Measurements from ENCODE around the gene GOLGA6L25. TPM values are rescaled to one million over a fixed set of nuclear protein-coding genes. Genes with fewer than 3 reads are reported as not detected.
"Not testable (repeated sequence)": the region's sequence is repeated elsewhere in the genome, so short reads cannot be mapped to it uniquely, and the experiment has no call there.

Gene GOLGA6L25, protein sequence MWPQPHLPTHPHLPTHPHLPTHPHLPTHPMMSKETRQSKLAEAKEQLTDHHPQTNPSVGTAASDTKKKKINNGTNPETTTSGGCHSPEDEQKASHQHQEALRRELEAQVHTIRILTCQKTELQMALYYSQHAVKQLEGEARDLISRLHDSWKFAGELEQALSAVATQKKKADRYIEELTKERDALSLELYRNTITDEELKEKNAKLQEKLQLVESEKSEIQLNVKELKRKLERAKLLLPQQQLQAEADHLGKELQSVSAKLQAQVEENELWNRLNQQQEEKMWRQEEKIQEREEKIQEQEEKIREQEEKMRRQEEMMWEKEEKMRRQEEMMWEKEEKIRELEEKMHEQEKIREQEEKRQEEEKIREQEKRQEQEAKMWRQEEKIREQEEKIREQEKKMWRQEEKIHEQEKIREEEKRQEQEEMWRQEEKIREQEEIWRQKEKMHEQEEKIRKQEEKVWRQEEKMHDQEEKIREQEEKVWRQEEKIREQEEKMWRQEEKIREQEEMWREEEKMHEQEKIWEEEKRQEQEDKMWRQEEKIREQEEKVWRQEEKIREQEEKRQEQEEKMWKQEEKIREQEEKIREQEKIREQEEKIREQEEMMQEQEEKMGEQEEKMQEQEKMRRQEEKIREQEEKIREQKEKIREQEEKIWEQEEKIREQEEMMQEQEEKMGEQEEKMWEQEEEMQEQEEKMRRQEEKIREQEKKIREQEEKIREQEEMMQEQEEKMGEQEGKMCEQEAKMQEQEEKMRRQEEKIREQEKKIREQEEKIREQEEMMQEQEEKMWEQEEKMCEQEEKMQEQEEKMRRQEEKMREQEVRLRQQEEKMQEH
- not detected in 2 replicates for total RNA-seq

DNA sequence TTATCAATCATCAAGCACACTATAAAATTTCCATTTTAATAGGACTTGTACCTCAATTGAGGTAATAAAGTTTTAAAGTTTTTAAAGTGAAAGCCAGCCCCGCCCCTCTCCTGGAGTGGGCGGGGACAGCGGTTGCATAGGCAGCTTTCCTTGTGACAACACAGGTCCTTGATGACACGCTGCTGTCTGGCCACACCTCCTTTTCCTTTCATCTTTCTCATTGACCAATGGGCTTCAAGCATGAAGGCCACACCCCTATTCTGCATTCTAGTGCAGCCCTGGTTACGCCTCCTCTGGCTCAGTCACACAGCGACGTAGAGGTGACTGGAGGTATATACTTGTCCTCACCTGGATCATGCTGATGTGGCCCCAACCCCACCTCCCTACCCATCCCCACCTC is at the start of gene GOLGA6L25:
GOLGA6L25 (plus strand) TSS at position 301 of the 400 bp plus-strand sequence; CDS start at position 362, 61 bp downstream.
- intact Hi-C loops (cut with micrococcal nuclease); POLR2A ChIA-PET; H3K27me3 Mint-ChIP-seq; CTCF ChIA-PET; ATAC-seq (ENCODE audit: low read depth); H3K27ac Mint-ChIP-seq; H3K4me1 Mint-ChIP-seq; DNase-seq; H3K9me3 Mint-ChIP-seq; H3K4me3 Mint-ChIP-seq; H3K36me3 Mint-ChIP-seq (ENCODE audit: low read depth): not testable (repeated sequence)

DNA sequence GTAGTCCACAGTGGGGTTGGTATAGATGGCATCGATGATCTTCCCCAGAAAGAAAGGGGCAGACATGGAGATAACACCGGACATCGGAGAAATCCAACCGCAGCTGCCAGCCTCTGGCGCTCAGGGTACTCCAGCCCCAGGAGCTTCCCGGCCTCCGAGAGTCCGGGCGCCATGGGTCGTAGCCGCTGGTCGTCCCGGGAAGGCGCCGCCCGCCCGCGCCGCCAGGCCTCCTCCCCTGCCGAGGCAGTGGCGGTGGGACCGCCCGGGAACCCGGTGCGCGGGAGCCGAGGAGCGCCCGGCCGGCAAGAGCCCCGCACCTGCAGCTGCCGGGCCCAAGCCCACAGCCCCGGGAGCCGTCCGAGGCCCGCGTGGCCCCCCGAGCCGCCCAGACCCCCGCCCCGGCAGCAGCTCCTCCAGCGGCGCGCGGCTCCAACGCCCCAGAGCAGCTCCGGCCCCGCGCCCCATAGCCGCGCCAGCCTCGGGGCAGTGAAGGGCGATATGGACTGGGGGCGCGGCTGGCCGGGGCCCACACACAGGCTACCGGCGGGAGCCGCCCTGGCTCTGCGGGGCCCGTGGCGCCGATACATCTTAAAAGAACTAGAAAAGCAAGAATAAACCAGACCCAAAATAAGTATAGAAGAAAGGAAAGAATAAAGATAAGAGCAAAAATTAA is 45.0 kb upstream of the GOLGA6L25 start:
- H3K4me1 Mint-ChIP-seq; H3K36me3 Mint-ChIP-seq (ENCODE audit: low read depth); CTCF ChIA-PET; H3K9me3 Mint-ChIP-seq; intact Hi-C loops (cut with micrococcal nuclease); H3K27ac Mint-ChIP-seq; H3K4me3 Mint-ChIP-seq; ATAC-seq (ENCODE audit: low read depth); DNase-seq; POLR2A ChIA-PET; H3K27me3 Mint-ChIP-seq: not testable (repeated sequence)

DNA sequence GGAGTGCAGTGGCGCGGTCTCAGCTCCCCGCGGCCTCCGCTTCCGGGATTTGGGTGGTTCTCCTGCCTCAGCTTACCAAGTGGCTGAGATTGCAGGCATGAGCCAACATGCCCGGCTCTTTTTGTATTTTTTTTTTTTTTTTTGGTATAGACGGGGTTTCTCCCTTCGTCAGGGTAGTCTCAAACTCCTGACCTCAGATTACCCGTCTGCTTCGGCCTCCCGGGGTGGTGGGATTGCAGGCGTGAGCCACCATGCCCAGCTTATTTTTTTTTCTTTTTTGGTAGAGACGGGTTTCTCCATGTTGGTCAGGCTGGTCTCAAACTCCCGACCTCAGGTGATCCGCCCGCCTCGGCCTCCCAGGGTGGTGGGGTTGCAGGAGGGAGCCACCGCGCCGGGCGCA is 39.2 kb upstream of the GOLGA6L25 start:
- H3K27me3 Mint-ChIP-seq; H3K36me3 Mint-ChIP-seq (ENCODE audit: low read depth); intact Hi-C loops (cut with micrococcal nuclease); DNase-seq; H3K9me3 Mint-ChIP-seq; H3K4me1 Mint-ChIP-seq; CTCF ChIA-PET; POLR2A ChIA-PET; H3K4me3 Mint-ChIP-seq; H3K27ac Mint-ChIP-seq; ATAC-seq (ENCODE audit: low read depth): not testable (repeated sequence)

DNA sequence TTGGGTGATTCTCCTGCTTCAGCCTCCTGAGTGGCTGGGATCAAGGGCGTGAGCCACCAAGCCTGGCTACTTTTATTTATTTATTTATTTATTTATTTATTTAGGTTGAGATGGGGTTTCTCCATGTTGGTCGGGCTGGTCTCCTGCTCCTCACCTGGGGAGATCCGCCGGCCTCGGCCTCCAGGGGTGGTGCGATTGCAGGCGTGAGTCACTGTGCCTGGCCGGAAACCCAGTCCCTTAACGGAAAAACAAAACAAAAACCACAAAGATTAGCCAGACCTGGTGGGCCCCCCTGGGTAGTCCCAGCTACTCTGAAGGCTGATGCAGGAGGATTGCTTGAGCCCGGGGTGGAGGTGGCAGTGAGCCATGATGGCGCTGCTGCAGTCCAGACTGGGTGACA is 38.2 kb upstream of the GOLGA6L25 start:
- H3K9me3 Mint-ChIP-seq; H3K4me1 Mint-ChIP-seq; intact Hi-C loops (cut with micrococcal nuclease); DNase-seq; CTCF ChIA-PET; H3K27me3 Mint-ChIP-seq; H3K36me3 Mint-ChIP-seq (ENCODE audit: low read depth); POLR2A ChIA-PET; H3K4me3 Mint-ChIP-seq; H3K27ac Mint-ChIP-seq; ATAC-seq (ENCODE audit: low read depth): not testable (repeated sequence)

DNA sequence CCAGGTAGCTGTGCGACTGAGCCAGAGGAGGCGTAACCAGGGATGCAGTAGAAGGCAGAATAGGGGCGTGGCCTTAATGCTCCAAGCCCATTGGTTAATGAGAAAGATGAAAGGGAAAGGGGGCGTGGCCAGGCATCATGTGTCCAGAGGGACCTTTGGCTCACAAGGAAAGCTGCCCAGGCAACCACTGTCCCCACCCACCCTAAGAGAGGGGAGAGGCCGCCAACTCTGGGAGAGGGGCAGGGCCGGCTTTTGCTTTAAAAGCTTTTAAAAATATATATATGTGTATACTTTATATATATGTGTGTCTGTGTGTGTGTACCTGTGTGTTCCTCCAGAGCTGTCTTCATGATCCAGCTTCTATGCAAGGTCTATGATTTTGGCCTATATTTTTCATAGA is 20.4 kb upstream of the GOLGA6L25 start, which contains the start of gene GOLGA8G:
GOLGA8G (minus strand) TSS at position 18 of the 400 bp plus-strand sequence. CDS start 62 bp downstream, outside the sequence.
- DNase-seq; POLR2A ChIA-PET; CTCF ChIA-PET; intact Hi-C loops (cut with micrococcal nuclease); H3K9me3 Mint-ChIP-seq; H3K27me3 Mint-ChIP-seq; H3K4me3 Mint-ChIP-seq; ATAC-seq (ENCODE audit: low read depth); H3K27ac Mint-ChIP-seq; H3K4me1 Mint-ChIP-seq; H3K36me3 Mint-ChIP-seq (ENCODE audit: low read depth): not testable (repeated sequence)

- H3K36me3 Mint-ChIP-seq (ENCODE audit: low read depth); H3K4me3 Mint-ChIP-seq; H3K27me3 Mint-ChIP-seq; intact Hi-C loops (cut with micrococcal nuclease); H3K27ac Mint-ChIP-seq; ATAC-seq (ENCODE audit: low read depth); H3K4me1 Mint-ChIP-seq; CTCF ChIA-PET; DNase-seq; POLR2A ChIA-PET; H3K9me3 Mint-ChIP-seq: not testable (repeated sequence)
These were observed 20.0 kb downstream of the GOLGA6L25 start for GRCh38 chr15:28573351-28573750.

DNA sequence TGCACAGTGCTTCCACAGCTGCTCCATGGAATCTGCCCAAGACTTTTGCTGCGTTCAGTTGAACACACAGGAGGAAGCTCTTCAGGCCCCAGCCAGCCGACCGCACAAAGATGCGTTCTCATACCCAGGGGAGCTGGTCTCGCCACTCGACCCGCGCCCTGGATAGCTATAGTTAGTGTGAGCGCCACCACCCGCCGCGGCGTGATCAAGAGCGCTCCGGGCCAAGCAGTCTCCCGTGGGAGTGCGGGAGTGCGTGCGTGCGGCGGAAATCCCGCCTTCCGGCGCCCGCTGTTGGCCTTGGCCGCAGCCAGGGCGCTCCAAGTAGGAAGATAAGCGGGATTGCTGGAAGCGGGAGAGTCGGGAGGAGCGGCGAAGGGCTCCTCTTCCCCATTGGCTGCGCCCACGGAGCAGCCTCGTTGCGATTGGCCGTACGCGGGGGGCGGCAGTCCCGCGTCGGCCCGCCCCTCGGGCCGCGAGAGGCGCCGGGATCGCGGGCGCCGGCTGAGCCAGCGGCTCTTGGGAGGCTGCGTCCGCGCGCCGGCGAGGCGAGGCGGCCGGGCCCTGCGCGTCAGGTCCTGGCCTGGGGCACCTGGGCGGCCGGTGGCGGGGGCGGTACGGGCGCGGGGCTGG is 35.7 kb downstream of the GOLGA6L25 start:
- intact Hi-C loops (cut with micrococcal nuclease); H3K9me3 Mint-ChIP-seq; H3K4me1 Mint-ChIP-seq; H3K27ac Mint-ChIP-seq; POLR2A ChIA-PET; H3K36me3 Mint-ChIP-seq (ENCODE audit: low read depth); DNase-seq; H3K4me3 Mint-ChIP-seq; H3K27me3 Mint-ChIP-seq; CTCF ChIA-PET: not testable (repeated sequence)
- ATAC-seq (ENCODE audit: low read depth), result peak; percentile 70

- POLR2A ChIA-PET; H3K9me3 Mint-ChIP-seq; H3K27me3 Mint-ChIP-seq; intact Hi-C loops (cut with micrococcal nuclease); CTCF ChIA-PET; H3K36me3 Mint-ChIP-seq (ENCODE audit: low read depth); ATAC-seq (ENCODE audit: low read depth); DNase-seq; H3K4me1 Mint-ChIP-seq: not testable (repeated sequence)
- Mint-ChIP-seq H3K27ac (peak overlapping the region; percentile 54), H3K4me3 (peak overlapping the region; percentile 84)
These were observed 36.4 kb downstream of the GOLGA6L25 start for GRCh38 chr15:28589769-28590168.

- DNase-seq; CTCF ChIA-PET; POLR2A ChIA-PET; H3K36me3 Mint-ChIP-seq (ENCODE audit: low read depth); H3K9me3 Mint-ChIP-seq; H3K27ac Mint-ChIP-seq; ATAC-seq (ENCODE audit: low read depth); H3K27me3 Mint-ChIP-seq; H3K4me1 Mint-ChIP-seq; intact Hi-C loops (cut with micrococcal nuclease); H3K4me3 Mint-ChIP-seq: not testable (repeated sequence)
These were observed 39.0 kb downstream of the GOLGA6L25 start for GRCh38 chr15:28592395-28592794.

- H3K36me3 Mint-ChIP-seq (ENCODE audit: low read depth); intact Hi-C loops (cut with micrococcal nuclease); CTCF ChIA-PET; H3K4me3 Mint-ChIP-seq; H3K27me3 Mint-ChIP-seq; H3K4me1 Mint-ChIP-seq; DNase-seq; ATAC-seq (ENCODE audit: low read depth); H3K27ac Mint-ChIP-seq; POLR2A ChIA-PET; H3K9me3 Mint-ChIP-seq: not testable (repeated sequence)
These were observed 40.2 kb downstream of the GOLGA6L25 start for GRCh38 chr15:28593424-28594129.

DNA sequence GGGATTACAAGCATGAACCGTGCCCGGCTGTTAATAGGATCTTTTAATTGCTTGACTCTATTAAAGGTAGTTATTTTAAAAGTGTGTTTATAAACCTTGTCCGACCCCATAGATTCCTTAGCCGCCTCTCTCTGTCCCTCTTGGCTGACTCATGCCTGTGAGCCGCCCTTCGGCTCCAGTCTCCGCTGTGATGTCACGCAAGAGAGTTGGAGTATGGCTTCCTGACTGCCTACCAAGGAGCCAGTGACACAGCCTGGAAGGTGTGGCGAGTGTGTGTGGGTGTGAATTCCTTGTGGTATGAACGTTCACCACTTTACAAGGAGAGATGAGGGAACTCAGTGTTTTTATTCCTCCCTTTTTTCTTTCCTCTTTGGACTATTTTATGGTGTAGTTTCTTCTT is 44.1 kb downstream of the GOLGA6L25 start:
- H3K4me1 Mint-ChIP-seq; intact Hi-C loops (cut with micrococcal nuclease); ATAC-seq (ENCODE audit: low read depth); POLR2A ChIA-PET; H3K4me3 Mint-ChIP-seq; DNase-seq; H3K9me3 Mint-ChIP-seq; H3K27ac Mint-ChIP-seq; CTCF ChIA-PET; H3K27me3 Mint-ChIP-seq; H3K36me3 Mint-ChIP-seq (ENCODE audit: low read depth): not testable (repeated sequence)
